GM19438 (cell line): ENCODE data around the gene TMEM167A.

Experiments used
- ATAC-seq: cut with Tn5 transposase; IDR thresholded peaks from one replicate; pipeline ENCODE4 v1.9.1; 2021; ENCODE audit warnings: low read depth; ENCODE audit not compliant: unreplicated experiment

Gene TMEM167A

GRCh38 chr5:83076742-83077661, at the start of gene TMEM167A, which contains the start of gene XRCC4:
Gene TMEM167A, minus strand, starts transcription at chr5:83077394. Its CDS starts 71 bp downstream, at chr5:83077323.
Gene XRCC4, plus strand, starts transcription at chr5:83077547. Its CDS starts 27,373 bp downstream, at chr5:83104920.
- peak; percentile 96 for ATAC-seq

GRCh38 chr5:83126501-83126900, 49.3 kb upstream of the TMEM167A start:
- no peak for ATAC-seq

- ATAC-seq, result no peak
Measured at GRCh38 chr5:83125560-83125959, 48.4 kb upstream of the TMEM167A start.

GRCh38 chr5:83124593-83124992, 47.4 kb upstream of the TMEM167A start:
- no peak for ATAC-seq

GRCh38 chr5:83118976-83119375, 41.8 kb upstream of the TMEM167A start:
- no peak for ATAC-seq

- ATAC-seq, result no peak
Measured at GRCh38 chr5:83118471-83118870, 41.3 kb upstream of the TMEM167A start.

GRCh38 chr5:83115816-83116215, 38.6 kb upstream of the TMEM167A start:
- ATAC-seq, result no peak

GRCh38 chr5:83109380-83109779, 32.2 kb upstream of the TMEM167A start:
- ATAC-seq, result no peak

GRCh38 chr5:83107692-83108420, 30.7 kb upstream of the TMEM167A start:
- no peak for ATAC-seq

- ATAC-seq, result no peak
Measured at GRCh38 chr5:83104021-83104420, 26.8 kb upstream of the TMEM167A start.

GRCh38 chr5:83102364-83102980, 25.3 kb upstream of the TMEM167A start:
- no peak for ATAC-seq

GRCh38 chr5:83101514-83101913, 24.3 kb upstream of the TMEM167A start:
- no peak for ATAC-seq

- ATAC-seq, result no peak
Measured at GRCh38 chr5:83099445-83099844, 22.3 kb upstream of the TMEM167A start.

- no peak for ATAC-seq
Measured at GRCh38 chr5:83099001-83099400, 21.8 kb upstream of the TMEM167A start.

- ATAC-seq, result no peak
Measured at GRCh38 chr5:83097689-83098231, 20.6 kb upstream of the TMEM167A start.

- no peak for ATAC-seq
Measured at GRCh38 chr5:83096660-83097339, 19.6 kb upstream of the TMEM167A start.

- ATAC-seq, result no peak
Measured at GRCh38 chr5:83095957-83096539, 18.9 kb upstream of the TMEM167A start.

- no peak for ATAC-seq
Measured at GRCh38 chr5:83095163-83095956, 18.2 kb upstream of the TMEM167A start.

GRCh38 chr5:83093692-83094091, 16.5 kb upstream of the TMEM167A start:
- no peak for ATAC-seq
